GM12878 (cell line): ENCODE data around the gene CPNE5.

Experiments
- E2F8 ChIP-seq: fragments of 450-650 bp; IDR thresholded peaks from 2 replicates; pipeline ENCODE4 v1.6.1; 2018; ENCODE audit warnings: mild to moderate bottlenecking, low read depth, moderate library complexity; ENCODE audit not compliant: partially characterized antibody
- POLR2A ChIP-seq: IDR thresholded peaks from 2 replicates; pipeline ENCODE4 v1.6.1; 2011; ENCODE audit warnings: low read depth, mild to moderate bottlenecking, low read length
- ZSCAN29 ChIP-seq: fragments of 450-650 bp; IDR thresholded peaks from 2 replicates; pipeline ENCODE4 v1.6.1; 2017; ENCODE audit warnings: mild to moderate bottlenecking, moderate library complexity

DNA sequence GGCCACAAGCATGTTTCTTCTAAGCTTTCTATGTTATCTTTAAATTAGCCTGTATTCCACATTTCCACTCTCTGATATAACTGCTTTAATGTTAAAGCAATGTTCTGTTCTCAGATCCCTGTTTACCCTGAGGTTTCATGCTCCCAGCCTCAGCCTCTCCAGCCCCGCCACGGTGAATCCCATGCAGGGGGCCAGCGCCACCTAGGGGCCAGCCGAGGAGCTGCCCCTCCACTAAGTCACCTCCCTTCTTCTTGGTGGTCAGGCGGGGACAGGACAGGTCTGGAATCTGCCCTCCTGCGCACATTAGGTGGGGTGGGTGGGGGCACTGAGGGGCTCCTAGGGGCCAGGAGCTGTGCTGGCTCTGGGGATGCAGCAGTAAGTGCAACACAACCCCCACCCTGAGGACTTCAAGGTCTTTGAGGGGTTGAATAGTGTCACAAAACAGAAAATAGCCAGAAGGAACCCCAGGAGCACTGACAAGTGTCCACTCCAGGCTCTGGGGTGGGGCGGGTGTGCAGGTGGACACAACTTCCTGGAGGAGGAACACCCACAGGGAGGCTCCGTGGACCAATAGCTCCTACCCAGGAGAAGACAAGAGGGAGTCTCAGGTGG, 80.0 kb downstream of the CPNE5 start:
- TF ChIP-seq POLR2A, result no peak
- TF ChIP-seq E2F8, result no peak
- no peak for TF ChIP-seq ZSCAN29
